Naive thymus-derived CD4-positive, alpha-beta T cell (primary cell): ENCODE measurements around the gene AQP5. TPM values are rescaled to one million over a fixed set of nuclear protein-coding genes. Genes with fewer than 3 reads are reported as not detected.

Experiments used
- ATAC-seq: fragments of 150-1000 bp; cut with Tn5 transposase; 2 replicates; pipeline ENCODE4 v1.10.0; 2021; ENCODE audit warnings: mild to moderate bottlenecking, moderate library complexity
- CTCF ChIA-PET: fragments of 350-600 bp; sonication (Branson Sonifier 250); formaldehyde crosslinking; loops from one replicate; lab custom pipeline; 2021; ENCODE audit warnings: antibody characterized with exemption; lab: Charles Lee
- POLR2A ChIA-PET: fragments of 350-600 bp; sonication (Branson Sonifier 250); formaldehyde crosslinking; loops from one replicate; lab custom pipeline; 2021; ENCODE audit warnings: antibody characterized with exemption, inconsistent platforms; lab: Charles Lee
- DNase-seq, 9 donors: peaks; one replicate each; pipeline versions ENCODE4 v3.0.0 to v3.0.0-alpha.2; 2020 to 2022; ENCODE audit warnings: mixed read lengths in 1 of 9
- H3K27ac ChIP-seq: one replicate; pipeline ENCODE4 v1.7.0; 2013; ENCODE audit warnings: mild to moderate bottlenecking, low read depth, low read length, moderate library complexity
- H3K27me3 ChIP-seq, 2 donors: one replicate each; pipeline ENCODE4 v1.7.0; 2013; ENCODE audit warnings: low read length in 2 of 2, mild to moderate bottlenecking in 2 of 2, moderate library complexity in 2 of 2; ENCODE audit not compliant: control insufficient read depth in 2 of 2, insufficient read depth in 2 of 2
- H3K36me3 ChIP-seq, 3 experiments: 1 replicate in 2 of 3; 2 replicates in 1 of 3; pipeline ENCODE4 v1.7.0; 2013; ENCODE audit warnings: low read length in 3 of 3, mild to moderate bottlenecking in 3 of 3, moderate library complexity in 1 of 3; ENCODE audit not compliant: insufficient read depth in 3 of 3, control insufficient read depth in 2 of 3
- H3K4me1 ChIP-seq, 2 donors: one replicate each; pipeline ENCODE4 v1.7.0; 2013; ENCODE audit warnings: low read length in 2 of 2, mild to moderate bottlenecking in 2 of 2, moderate library complexity in 1 of 2; ENCODE audit not compliant: control insufficient read depth in 2 of 2, insufficient read depth in 2 of 2
- H3K4me3 ChIP-seq: 2 replicates; pipeline ENCODE4 v1.7.0; 2013; ENCODE audit warnings: mild to moderate bottlenecking, low read length
- H3K9me3 ChIP-seq, 3 experiments: 1 replicate in 2 of 3; 2 replicates in 1 of 3; pipeline ENCODE4 v1.7.0; 2013; ENCODE audit warnings: low read length in 3 of 3; ENCODE audit not compliant: control insufficient read depth in 2 of 3
- H3K27ac Mint-ChIP-seq, 9 donors: one replicate each; pipeline ENCODE4 v1.8.0; 2020 to 2022; ENCODE audit warnings: mixed read lengths in 9 of 9, mild to moderate bottlenecking in 8 of 9, moderate library complexity in 5 of 9, inconsistent platforms in 2 of 9
- H3K27me3 Mint-ChIP-seq, 5 donors: one replicate each; pipeline ENCODE4 v1.8.0; 2021 to 2022; ENCODE audit warnings: mixed read lengths in 5 of 5, mild to moderate bottlenecking in 1 of 5
- H3K36me3 Mint-ChIP-seq, 5 donors: one replicate each; pipeline ENCODE4 v1.8.0; 2020 to 2022; ENCODE audit warnings: mixed read lengths in 5 of 5, mild to moderate bottlenecking in 3 of 5, inconsistent platforms in 1 of 5
- H3K4me1 Mint-ChIP-seq, 7 donors: one replicate each; pipeline ENCODE4 v1.8.0; 2020 to 2022; ENCODE audit warnings: mixed read lengths in 7 of 7, mild to moderate bottlenecking in 3 of 7, inconsistent platforms in 1 of 7
- H3K4me3 Mint-ChIP-seq, 10 donors: one replicate each; pipeline ENCODE4 v1.8.0; 2020 to 2022; ENCODE audit warnings: mild to moderate bottlenecking in 10 of 10, mixed read lengths in 10 of 10, moderate library complexity in 6 of 10, inconsistent platforms in 2 of 10
- H3K9me3 Mint-ChIP-seq, 11 donors: one replicate each; pipeline ENCODE4 v1.8.0; 2020 to 2022; ENCODE audit warnings: mixed read lengths in 11 of 11, mild to moderate bottlenecking in 4 of 11, inconsistent platforms in 1 of 11, moderate library complexity in 1 of 11
- intact Hi-C, 2 donors: fragments of 100-400 bp; cut with micrococcal nuclease; formaldehyde crosslinking; loops; one replicate each; pipeline ENCODE4 v1.15.1; 2023
- polyA plus RNA-seq, 2 donors: library from polyadenylated mRNA; unstranded; fragments of 300-500 nt; fragmentation: Illumina TruSeq; gene quantifications; one replicate each; pipeline ENCODE4 v1.2.3, GENCODE V29; 2021
- total RNA-seq, 6 experiments: library from RNA in 5 of 6; stranded (reverse) in 5 of 6; gene quantifications; 1 replicate in 5 of 6; 2 replicates in 1 of 6; pipeline ENCODE4 v1.2.3 and lab custom pipeline; 2021 to 2026

The AQP5 gene
- total and polyA plus RNA-seq, 7 experiments from 2014 or later: not detected

DNA sequence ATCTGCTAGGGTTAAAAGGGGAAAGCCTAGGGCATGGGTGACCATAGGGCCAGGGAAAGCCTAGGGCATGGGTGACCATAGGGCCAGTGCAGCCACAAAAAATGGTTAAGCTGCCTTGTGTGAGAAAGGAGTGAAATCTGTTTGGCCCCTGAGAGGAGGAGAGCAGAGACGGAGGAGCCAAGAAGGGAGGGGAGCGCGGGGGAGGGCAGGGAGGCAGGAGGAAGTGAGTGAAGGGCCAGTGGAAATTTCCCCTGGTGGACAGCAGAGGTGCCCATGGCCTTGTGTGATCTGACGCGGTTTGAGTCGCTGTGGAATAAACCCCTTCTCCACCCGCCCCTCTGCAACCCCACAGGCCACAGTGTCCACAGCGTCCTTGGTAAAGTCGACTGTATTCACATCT lies 10.5 kb downstream of the AQP5 start:
- Histone ChIP-seq H3K4me1 (peaks cover 0 to 8% of the 10 kb centered on the region in 2 donors), H3K9me3 (no peaks in the 10 kb centered on the region), H3K27me3 (no peaks in the 10 kb centered on the region), H3K4me3 (no peak overlapping the region), H3K27ac (no peak overlapping the region), H3K36me3 (no peaks in the 10 kb centered on the region)
- no peak overlapping the region for H3K27ac Mint-ChIP-seq
- no peak for ATAC-seq
- ChIA-PET CTCF (no interaction called here), POLR2A (no interaction called here)
- no peak for DNase-seq
- H3K27me3 Mint-ChIP-seq: peaks cover 0 to 5% (median 0%) of the 10 kb centered on the region in 5 donors
- no peak overlapping the region for H3K4me3 Mint-ChIP-seq
- H3K4me1 Mint-ChIP-seq: peaks cover 0 to 7% (median under 1%) of the 10 kb centered on the region in 7 donors
- peaks cover 0 to 3% (median 0%) of the 10 kb centered on the region in 11 donors for H3K9me3 Mint-ChIP-seq
- intact Hi-C loops: no loop called here
- no peaks in the 10 kb centered on the region for H3K36me3 Mint-ChIP-seq

DNA sequence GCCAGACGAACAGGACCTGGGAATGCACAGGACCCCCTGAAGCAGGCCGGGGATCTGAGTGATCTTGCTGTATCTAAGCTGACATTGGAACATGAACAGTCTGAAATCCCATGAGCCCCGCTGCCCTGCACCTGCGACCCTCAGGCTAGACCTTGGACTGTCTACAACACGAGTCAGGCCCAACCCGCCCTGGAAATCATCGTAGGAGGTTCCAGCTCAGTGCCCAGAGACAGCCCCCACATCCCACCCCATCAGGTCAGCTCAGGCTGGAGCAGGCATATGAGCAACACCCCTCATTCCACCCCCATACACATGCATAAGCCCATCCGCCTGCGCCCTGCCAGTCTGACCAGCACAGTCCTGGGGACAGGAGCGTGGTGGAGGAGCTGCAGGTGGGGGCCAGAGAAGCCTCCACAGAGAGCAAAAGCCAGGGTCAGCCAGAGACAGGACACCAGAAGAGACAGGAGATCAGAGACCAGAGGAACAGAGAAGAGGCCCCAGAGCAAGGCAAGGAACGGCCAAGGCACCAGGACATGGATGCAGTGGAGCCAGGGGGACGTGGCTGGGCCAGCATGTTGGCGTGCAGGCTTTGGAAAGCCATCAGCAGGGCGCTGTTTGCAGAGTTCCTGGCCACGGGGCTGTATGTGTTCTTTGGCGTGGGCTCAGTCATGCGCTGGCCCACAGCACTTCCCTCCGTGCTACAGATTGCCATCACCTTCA lies 11.1 kb downstream of the AQP5 start, which contains the start of gene AQP6:
Gene AQP6, plus strand, starts transcription at position 307 of the 720 bp plus-strand sequence. Its CDS starts 227 bp downstream, at position 534.
- peaks cover 0 to 3% (median 0%) of the 10 kb centered on the region in 11 donors for H3K9me3 Mint-ChIP-seq

DNA sequence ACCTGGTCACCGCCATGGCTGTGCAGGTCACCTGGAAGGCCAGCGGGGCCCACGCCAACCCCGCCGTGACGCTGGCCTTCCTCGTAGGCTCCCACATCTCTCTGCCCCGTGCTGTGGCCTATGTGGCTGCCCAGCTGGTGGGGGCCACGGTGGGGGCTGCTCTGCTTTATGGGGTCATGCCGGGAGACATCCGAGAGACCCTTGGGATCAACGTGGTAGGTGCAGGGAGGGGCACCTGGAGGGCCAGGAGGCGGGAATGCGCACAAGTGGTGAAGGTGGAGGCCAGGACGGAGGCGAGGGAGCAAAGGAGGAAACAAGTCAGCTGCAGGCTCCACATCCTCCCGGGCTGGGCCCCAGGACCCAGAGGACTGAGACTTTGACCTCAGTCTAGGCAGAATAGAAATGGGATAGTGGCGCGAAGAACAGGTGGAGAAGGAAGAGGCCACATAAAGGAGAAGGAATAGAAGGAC lies 11.7 kb downstream of the AQP5 start:
- Histone ChIP-seq H3K4me3 (no peak overlapping the region), H3K27me3 (no peaks in the 10 kb centered on the region), H3K9me3 (no peaks in the 10 kb centered on the region), H3K36me3 (no peaks in the 10 kb centered on the region), H3K27ac (no peak overlapping the region), H3K4me1 (no peaks in the 10 kb centered on the region)
- H3K27me3 Mint-ChIP-seq: no peaks in the 10 kb centered on the region
- no peaks in the 10 kb centered on the region for H3K36me3 Mint-ChIP-seq
- DNase-seq (no peak), ATAC-seq (no peak)
- intact Hi-C loops: no loop called here
- ChIA-PET CTCF (no interaction called here), POLR2A (no interaction called here)
- no peak overlapping the region for H3K27ac Mint-ChIP-seq
- H3K4me3 Mint-ChIP-seq: no peak overlapping the region
- H3K9me3 Mint-ChIP-seq: peaks cover 0 to 3% (median 0%) of the 10 kb centered on the region in 11 donors
- no peaks in the 10 kb centered on the region for H3K4me1 Mint-ChIP-seq

More for the DNA sequence above, 11.1 kb downstream of the AQP5 start, which contains the start of gene AQP6:
- ATAC-seq (no peak), DNase-seq (no peak)
- Mint-ChIP-seq H3K4me3 (no peak within 1 kb of the TSS), H3K36me3 (no peaks in the 10 kb centered on the region), H3K27ac (peak within 1 kb of the TSS in 1 of 9 donors; percentile 41), H3K27me3 (peaks cover 0 to 5% (median 0%) of the 10 kb centered on the region in 5 donors), H3K4me1 (peaks cover 0 to 2% (median 0%) of the 10 kb centered on the region in 7 donors)
- intact Hi-C loops: no loop called here
- Histone ChIP-seq H3K27me3 (no peaks in the 10 kb centered on the region), H3K9me3 (no peaks in the 10 kb centered on the region), H3K4me1 (peaks cover 0 to 3% of the 10 kb centered on the region in 2 donors), H3K27ac (no peak within 1 kb of the TSS), H3K4me3 (no peak within 1 kb of the TSS), H3K36me3 (no peaks in the 10 kb centered on the region)
- ChIA-PET CTCF (no interaction called here), POLR2A (no interaction called here)

DNA sequence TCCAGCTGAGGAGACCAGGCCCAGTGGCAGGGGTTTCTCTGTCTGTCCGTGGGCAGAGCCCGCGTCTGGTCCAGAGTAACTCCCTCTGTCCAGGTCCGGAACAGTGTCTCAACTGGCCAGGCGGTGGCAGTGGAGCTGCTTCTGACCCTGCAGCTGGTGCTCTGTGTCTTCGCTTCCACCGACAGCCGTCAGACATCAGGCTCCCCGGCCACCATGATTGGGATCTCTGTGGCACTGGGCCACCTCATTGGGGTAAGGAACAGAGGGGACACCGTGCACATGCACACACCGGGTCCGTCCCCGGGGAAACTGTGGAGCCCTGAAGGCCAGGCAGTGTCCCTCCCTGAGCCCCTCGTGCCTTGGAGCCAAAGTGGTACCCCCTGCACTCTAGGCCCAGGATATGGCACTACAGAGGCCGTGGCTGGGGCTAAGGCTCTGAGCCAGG lies 12.6 kb downstream of the AQP5 start:
- no peak for DNase-seq
- Mint-ChIP-seq H3K36me3 (no peaks in the 10 kb centered on the region), H3K27me3 (no peaks in the 10 kb centered on the region)

DNA sequence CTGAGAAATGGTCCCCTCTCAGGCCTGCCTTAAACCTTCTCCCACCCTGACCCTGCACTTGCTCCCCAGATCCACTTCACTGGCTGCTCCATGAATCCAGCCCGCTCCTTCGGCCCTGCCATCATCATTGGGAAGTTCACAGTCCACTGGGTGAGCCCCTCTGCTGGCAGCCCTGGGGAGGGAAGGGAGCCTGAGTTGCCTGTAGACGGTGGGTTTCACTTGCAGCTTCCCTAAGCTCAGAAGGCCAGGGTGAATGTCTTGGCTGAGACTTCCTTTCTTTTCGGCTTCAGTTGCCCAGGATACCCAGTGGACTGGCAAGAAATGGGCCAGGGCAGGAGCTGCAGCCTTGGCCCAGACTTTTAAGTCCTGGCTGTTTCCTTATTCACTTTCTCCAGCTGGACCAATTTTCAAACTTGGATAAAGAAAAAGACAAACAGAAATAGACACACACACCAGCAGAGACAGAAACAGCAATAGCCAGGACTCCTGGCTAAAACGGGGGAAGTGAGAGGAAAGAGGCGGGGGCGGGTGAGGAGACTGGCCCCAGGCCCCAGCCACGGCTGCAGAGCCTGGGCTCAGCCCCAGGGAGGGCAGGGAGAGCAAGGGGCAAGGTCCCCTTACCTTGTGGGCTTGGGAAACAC lies 13.1 kb downstream of the AQP5 start:
- Histone ChIP-seq H3K4me3 (no peak overlapping the region), H3K9me3 (no peaks in the 10 kb centered on the region), H3K27ac (no peak overlapping the region), H3K4me1 (no peaks in the 10 kb centered on the region), H3K36me3 (no peaks in the 10 kb centered on the region), H3K27me3 (no peaks in the 10 kb centered on the region)
- Mint-ChIP-seq H3K27me3 (no peaks in the 10 kb centered on the region), H3K27ac (no peak overlapping the region), H3K4me3 (no peak overlapping the region), H3K9me3 (peaks cover 0 to 3% (median 0%) of the 10 kb centered on the region in 11 donors), H3K4me1 (no peaks in the 10 kb centered on the region), H3K36me3 (no peaks in the 10 kb centered on the region)
- ChIA-PET POLR2A (no interaction called here), CTCF (interaction anchor here (0.6 to 0.7 kb wide), 2 partner anchors 9 to 32 kb away, joined by 3 read pairs; no protein-coding TSS in a partner anchor)
- no peak for ATAC-seq
- intact Hi-C loops: no loop called here
- no peak for DNase-seq

More for the DNA sequence above, 12.6 kb downstream of the AQP5 start:
- Mint-ChIP-seq H3K27ac (no peak overlapping the region), H3K4me1 (no peaks in the 10 kb centered on the region), H3K9me3 (peaks cover 0 to 3% (median 0%) of the 10 kb centered on the region in 11 donors), H3K4me3 (no peak overlapping the region)
- Histone ChIP-seq H3K4me1 (no peaks in the 10 kb centered on the region), H3K9me3 (no peaks in the 10 kb centered on the region), H3K36me3 (no peaks in the 10 kb centered on the region), H3K4me3 (no peak overlapping the region), H3K27me3 (no peaks in the 10 kb centered on the region), H3K27ac (no peak overlapping the region)
- POLR2A ChIA-PET: no interaction called here
- ATAC-seq: no peak
- CTCF ChIA-PET: interaction anchor here (0.6 to 0.7 kb wide), 2 partner anchors 8 to 32 kb away, joined by 3 read pairs; no protein-coding TSS in a partner anchor
- intact Hi-C loops: no loop called here

DNA sequence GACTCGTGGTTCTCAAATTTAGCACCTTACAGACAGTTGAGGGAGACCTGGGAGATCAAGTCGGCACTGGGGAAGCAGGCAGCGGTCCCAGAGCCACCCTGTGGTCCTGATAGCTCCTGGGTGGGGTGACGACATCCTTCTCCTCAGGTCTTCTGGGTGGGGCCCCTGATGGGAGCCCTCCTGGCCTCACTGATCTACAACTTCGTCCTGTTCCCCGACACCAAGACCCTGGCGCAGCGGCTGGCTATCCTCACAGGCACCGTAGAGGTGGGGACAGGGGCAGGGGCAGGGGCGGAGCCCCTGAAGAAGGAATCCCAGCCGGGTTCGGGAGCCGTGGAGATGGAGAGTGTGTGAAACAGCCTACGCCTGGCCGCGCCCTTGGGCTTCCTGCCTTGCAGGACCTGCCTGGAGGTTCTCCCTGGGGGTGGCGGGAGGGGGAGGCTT lies 13.7 kb downstream of the AQP5 start:
- H3K36me3 ChIP-seq: no peaks in the 10 kb centered on the region
- Mint-ChIP-seq H3K4me1 (no peaks in the 10 kb centered on the region), H3K36me3 (no peaks in the 10 kb centered on the region), H3K9me3 (peaks cover 0 to 3% (median 0%) of the 10 kb centered on the region in 11 donors), H3K4me3 (no peak overlapping the region), H3K27ac (no peak overlapping the region), H3K27me3 (no peaks in the 10 kb centered on the region)
- intact Hi-C loops: no loop called here
- no peak for DNase-seq
- no peaks in the 10 kb centered on the region for H3K9me3 ChIP-seq
- H3K27ac ChIP-seq: no peak overlapping the region
- no peak for ATAC-seq
- H3K27me3 ChIP-seq: no peaks in the 10 kb centered on the region
- ChIA-PET CTCF (no interaction called here), POLR2A (no interaction called here)
- H3K4me3 ChIP-seq: no peak overlapping the region
- no peaks in the 10 kb centered on the region for H3K4me1 ChIP-seq
